ENCODE data around the gene TALDO1. TPM values are rescaled to one million over a fixed set of nuclear protein-coding genes. Genes with fewer than 3 reads are reported as not detected.

TALDO1 gene
- total RNA-seq, 1 experiment from 2014 or later: 379 TPM

DNA sequence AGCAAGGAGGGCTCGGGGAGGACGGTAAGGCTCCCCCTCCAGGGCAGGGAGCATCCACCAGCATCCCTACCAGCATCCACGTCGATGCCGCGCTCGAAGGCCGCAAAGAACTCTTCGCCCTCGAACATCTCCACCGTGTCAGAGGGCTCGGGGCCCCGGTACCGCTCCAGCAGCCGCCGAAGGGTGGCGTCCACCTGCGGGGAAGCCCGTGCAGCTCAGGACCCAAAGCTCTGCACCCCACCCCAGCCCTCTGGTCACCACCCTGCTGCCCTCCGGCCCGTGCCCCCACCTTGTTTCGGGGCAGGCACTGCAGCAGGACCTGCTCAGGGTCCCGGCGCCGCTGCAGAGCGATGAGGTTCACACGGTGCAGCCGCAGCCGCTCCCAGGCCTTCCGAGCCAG is 53.2 kb downstream of the TALDO1 start:
- Mint-ChIP-seq H3K27ac (ENCODE audit: unreplicated experiment) (no peak overlapping the region), H3K36me3 (ENCODE audit: insufficient read depth, unreplicated experiment) (peaks cover 70% of the 10 kb centered on the region), H3K9me3 (ENCODE audit: low read depth, unreplicated experiment) (no peaks in the 10 kb centered on the region), H3K27me3 (ENCODE audit: unreplicated experiment) (no peaks in the 10 kb centered on the region), H3K4me1 (ENCODE audit: low read depth, unreplicated experiment) (peaks cover 8% of the 10 kb centered on the region), H3K4me3 (ENCODE audit: low read depth, unreplicated experiment) (no peak overlapping the region)
- intact Hi-C loops (cut with micrococcal nuclease; ENCODE audit: unreplicated experiment): no loop called here
- TF ChIP-seq, protein P1, sequence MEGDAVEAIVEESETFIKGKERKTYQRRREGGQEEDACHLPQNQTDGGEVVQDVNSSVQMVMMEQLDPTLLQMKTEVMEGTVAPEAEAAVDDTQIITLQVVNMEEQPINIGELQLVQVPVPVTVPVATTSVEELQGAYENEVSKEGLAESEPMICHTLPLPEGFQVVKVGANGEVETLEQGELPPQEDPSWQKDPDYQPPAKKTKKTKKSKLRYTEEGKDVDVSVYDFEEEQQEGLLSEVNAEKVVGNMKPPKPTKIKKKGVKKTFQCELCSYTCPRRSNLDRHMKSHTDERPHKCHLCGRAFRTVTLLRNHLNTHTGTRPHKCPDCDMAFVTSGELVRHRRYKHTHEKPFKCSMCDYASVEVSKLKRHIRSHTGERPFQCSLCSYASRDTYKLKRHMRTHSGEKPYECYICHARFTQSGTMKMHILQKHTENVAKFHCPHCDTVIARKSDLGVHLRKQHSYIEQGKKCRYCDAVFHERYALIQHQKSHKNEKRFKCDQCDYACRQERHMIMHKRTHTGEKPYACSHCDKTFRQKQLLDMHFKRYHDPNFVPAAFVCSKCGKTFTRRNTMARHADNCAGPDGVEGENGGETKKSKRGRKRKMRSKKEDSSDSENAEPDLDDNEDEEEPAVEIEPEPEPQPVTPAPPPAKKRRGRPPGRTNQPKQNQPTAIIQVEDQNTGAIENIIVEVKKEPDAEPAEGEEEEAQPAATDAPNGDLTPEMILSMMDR (IDR thresholded peaks at IDR 0.05; ENCODE audit: unreplicated experiment): no peak
- no TSS peak for BruUV-seq (replicated peaks)
- CTCF ChIA-PET: no interaction called here
- no peak for DNase-seq

DNA sequence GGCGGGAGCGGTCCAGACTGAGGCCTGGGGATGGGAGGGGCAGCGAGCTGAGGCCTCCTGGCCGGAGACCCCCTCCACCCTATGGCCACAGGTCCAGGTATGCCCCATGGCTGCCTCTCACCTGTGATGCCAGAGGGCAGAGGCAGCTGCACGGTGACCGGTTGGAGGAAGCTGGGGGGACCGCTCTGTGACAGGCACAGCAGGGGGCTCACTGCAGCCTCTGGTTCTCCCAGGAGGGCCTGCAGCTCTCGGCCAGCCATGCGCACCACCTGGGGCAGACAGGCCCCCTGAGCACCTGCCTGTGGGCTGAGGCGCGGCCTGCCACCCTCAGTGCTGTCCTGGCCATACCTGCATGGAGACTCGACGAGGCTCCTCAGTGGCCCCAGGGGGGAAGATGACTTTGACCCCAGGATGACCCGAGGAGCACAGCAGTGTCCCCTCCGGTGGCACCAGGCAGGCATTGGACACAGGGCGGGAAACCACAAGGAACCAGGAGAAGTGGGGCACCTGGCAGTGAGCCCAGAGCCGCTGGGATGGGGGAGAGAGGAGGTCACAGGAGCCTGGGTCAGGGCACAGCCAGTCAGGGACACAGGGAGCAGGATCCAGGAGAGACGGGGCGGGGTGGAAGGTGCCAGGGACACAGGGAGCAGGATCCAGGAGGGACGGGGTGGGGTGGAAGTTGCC is 54.0 kb downstream of the TALDO1 start:
- Mint-ChIP-seq H3K27ac (ENCODE audit: unreplicated experiment) (peak overlapping the region; percentile 44), H3K36me3 (ENCODE audit: insufficient read depth, unreplicated experiment) (peaks cover 70% of the 10 kb centered on the region), H3K9me3 (ENCODE audit: low read depth, unreplicated experiment) (no peaks in the 10 kb centered on the region), H3K4me3 (ENCODE audit: low read depth, unreplicated experiment) (no peak overlapping the region), H3K4me1 (ENCODE audit: low read depth, unreplicated experiment) (peaks cover 8% of the 10 kb centered on the region), H3K27me3 (ENCODE audit: unreplicated experiment) (no peaks in the 10 kb centered on the region)
- intact Hi-C loops (cut with micrococcal nuclease; ENCODE audit: unreplicated experiment): no loop called here
- DNase-seq: no peak
- no TSS peak for BruUV-seq (replicated peaks)
- TF ChIP-seq, protein P1 (IDR thresholded peaks at IDR 0.05; ENCODE audit: unreplicated experiment): no peak
- CTCF ChIA-PET: no interaction called here

- H3K27ac Mint-ChIP-seq (ENCODE audit: unreplicated experiment): no peak overlapping the region
- peaks cover 8% of the 10 kb centered on the region for H3K4me1 Mint-ChIP-seq (ENCODE audit: low read depth, unreplicated experiment)
- no TSS peak for BruUV-seq (replicated peaks)
- H3K9me3 Mint-ChIP-seq (ENCODE audit: low read depth, unreplicated experiment): no peaks in the 10 kb centered on the region
- H3K27me3 Mint-ChIP-seq (ENCODE audit: unreplicated experiment): no peaks in the 10 kb centered on the region
- CTCF ChIA-PET: no interaction called here
- peaks cover 69% of the 10 kb centered on the region for H3K36me3 Mint-ChIP-seq (ENCODE audit: insufficient read depth, unreplicated experiment)
- TF ChIP-seq, protein P1 (IDR thresholded peaks at IDR 0.05; ENCODE audit: unreplicated experiment): no peak
- DNase-seq: no peak
- H3K4me3 Mint-ChIP-seq (ENCODE audit: low read depth, unreplicated experiment): no peak overlapping the region
- intact Hi-C loops (cut with micrococcal nuclease; ENCODE audit: unreplicated experiment): no loop called here
Observed at GRCh38 chr11:802018-802617, 54.9 kb downstream of the TALDO1 start.

DNA sequence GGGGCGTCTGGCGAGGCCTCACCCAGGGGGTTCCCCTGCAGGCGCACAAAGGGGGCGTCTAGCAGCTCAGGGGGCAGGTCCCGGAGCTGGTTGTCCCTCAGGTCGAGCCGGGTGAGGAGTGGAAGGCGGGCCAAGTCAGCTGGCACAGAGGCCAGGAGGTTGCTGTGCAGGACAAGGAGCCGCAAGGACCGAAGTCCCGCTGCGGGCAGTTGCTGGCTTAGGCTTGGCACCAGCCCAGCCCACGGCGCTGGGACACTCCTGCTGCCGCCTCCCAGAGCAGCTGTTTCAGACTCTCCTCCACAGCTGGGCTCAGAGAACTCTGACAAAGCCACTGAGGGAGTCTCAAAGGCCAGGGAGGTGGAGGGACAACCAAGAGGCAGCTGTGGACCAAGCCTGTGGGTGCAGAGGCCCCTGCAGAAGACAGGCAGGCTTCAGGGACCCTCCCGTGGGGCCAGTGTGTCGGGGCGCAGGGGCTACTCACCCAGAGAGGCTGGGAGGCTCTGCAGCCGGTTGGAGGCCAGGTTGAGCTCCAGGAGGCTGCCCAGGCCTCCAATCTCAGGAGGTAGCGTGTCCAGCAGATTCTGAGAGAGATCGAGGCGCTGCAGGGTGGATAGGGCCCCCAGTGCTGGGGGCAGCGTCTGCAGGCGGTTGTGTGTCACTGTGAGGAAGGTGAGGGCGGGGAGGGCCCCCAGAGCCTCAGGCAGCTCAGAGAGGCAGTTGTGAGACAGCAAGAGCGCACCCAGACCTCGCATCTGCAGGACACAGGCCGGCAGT is 55.6 kb downstream of the TALDO1 start:
- no peak overlapping the region for H3K27ac Mint-ChIP-seq (ENCODE audit: unreplicated experiment)
- CTCF ChIA-PET: no interaction called here
- intact Hi-C loops (cut with micrococcal nuclease; ENCODE audit: unreplicated experiment): no loop called here
- no peak overlapping the region for H3K4me3 Mint-ChIP-seq (ENCODE audit: low read depth, unreplicated experiment)
- H3K27me3 Mint-ChIP-seq (ENCODE audit: unreplicated experiment): no peaks in the 10 kb centered on the region
- BruUV-seq (replicated peaks): no TSS peak
- H3K9me3 Mint-ChIP-seq (ENCODE audit: low read depth, unreplicated experiment): no peaks in the 10 kb centered on the region
- no peak for DNase-seq
- TF ChIP-seq, protein P1 (IDR thresholded peaks at IDR 0.05; ENCODE audit: unreplicated experiment): no peak
- peaks cover 65% of the 10 kb centered on the region for H3K36me3 Mint-ChIP-seq (ENCODE audit: insufficient read depth, unreplicated experiment)
- H3K4me1 Mint-ChIP-seq (ENCODE audit: low read depth, unreplicated experiment): peaks cover 14% of the 10 kb centered on the region
